Kidney epithelial cell (primary cell): ENCODE results near the gene NAA15. TPM values are rescaled to one million over a fixed set of nuclear protein-coding genes. Genes with fewer than 3 reads are reported as not detected.

Experiments
- DNase-seq: peaks from one replicate; pipeline ENCODE4 v3.0.0-alpha.2; 2010; ENCODE audit warnings: low read depth
- H3K27me3 ChIP-seq: 2 replicates; pipeline ENCODE4 v1.6.0; 2011; ENCODE audit warnings: low read length; ENCODE audit not compliant: control insufficient read depth, insufficient read depth
- H3K36me3 ChIP-seq: 2 replicates; pipeline ENCODE4 v1.5.1; 2011; ENCODE audit warnings: low read length; ENCODE audit not compliant: control insufficient read depth, insufficient read depth
- H3K4me3 ChIP-seq: 2 replicates; pipeline ENCODE4 v1.5.1; 2011; ENCODE audit warnings: low read depth, mild to moderate bottlenecking, control low read depth, low read length
- CTCF ChIP-seq: IDR thresholded peaks from 2 replicates; pipeline ENCODE4 v1.5.1; 2011; ENCODE audit warnings: mild to moderate bottlenecking, moderate library complexity, low read length, control low read depth, inconsistent platforms; ENCODE audit not compliant: insufficient read depth, poor library complexity, severe bottlenecking
- total RNA-seq: library from RNA; depleted of rRNA; stranded (reverse); fragments of >200 nt; gene quantifications from 2 replicates; pipeline ENCODE4 v1.2.3, GENCODE V29; 2015

The NAA15 gene
- total RNA-seq, 1 donor from 2014 or later, result 31.0 TPM

- no peaks in the 10 kb centered on the region for H3K27me3 ChIP-seq
- H3K4me3 ChIP-seq, result no peak overlapping the region
- H3K36me3 ChIP-seq, result no peaks in the 10 kb centered on the region
- DNase-seq, result no peak
- TF ChIP-seq CTCF, result no peak
These were observed 167.9 kb downstream of the NAA15 start for GRCh38 chr4:139469216-139469615.

Other genes with a start within 250 kb of the NAA15 start
- gene ELF2, start 124.3 kb upstream of the NAA15 start, total RNA-seq, result 14.3 and 19.8 TPM in 2 replicates
- gene MGARP, start 21.3 kb upstream of the NAA15 start, total RNA-seq, result 0.08 TPM in 1 of 2 replicates, not detected in the other
- gene NDUFC1, start 972 bp downstream of the NAA15 start, total RNA-seq, result 26.7 and 36.8 TPM in 2 replicates
- gene RAB33B, start 152.6 kb downstream of the NAA15 start, total RNA-seq, result 9.3 and 9.6 TPM in 2 replicates